ENCODE measurements around the gene MUC4. TPM values are rescaled to one million over a fixed set of nuclear protein-coding genes. Genes with fewer than 3 reads are reported as not detected.
"Not testable (repeated sequence)": the region's sequence is repeated elsewhere in the genome, so short reads cannot be mapped to it uniquely, and the experiment has no call there.

MUC4 gene
- total and polyA plus RNA-seq, 2 donors from 2014 or later: 0.19 TPM; not detected in 1

- FAIRE-seq; H3K27ac ChIP-seq (ENCODE audit: low read depth in 2 of 2, low read length in 2 of 2); H3K36me3 ChIP-seq (ENCODE audit: control insufficient read depth in 2 of 3, insufficient read depth in 3 of 3, low read length in 3 of 3); H3K9me3 ChIP-seq (ENCODE audit: control insufficient read depth in 2 of 3, insufficient read depth in 1 of 3, low read length in 3 of 3); H3K9ac ChIP-seq (ENCODE audit: low read length in 3 of 3); H3K27me3 ChIP-seq (ENCODE audit: control insufficient read depth, insufficient read depth, low read length); H3K4me3 ChIP-seq (ENCODE audit: low read length in 3 of 3); H3K4me1 ChIP-seq (ENCODE audit: control insufficient read depth in 2 of 3, insufficient read depth in 2 of 3, low read depth in 1 of 3, low read length in 3 of 3); intact Hi-C loops (cut with DNase I): not testable (repeated sequence)
- peak in 1 of 5 donors; percentile 29 for DNase-seq
These were observed 4.7 kb upstream of the MUC4 start for GRCh38 chr3:195816276-195816913.

- FAIRE-seq: no peak
- H3K4me1 ChIP-seq (ENCODE audit: control insufficient read depth in 2 of 3, insufficient read depth in 2 of 3, low read depth in 1 of 3, low read length in 3 of 3): no peaks in the 10 kb centered on the region
These were observed 3.5 kb upstream of the MUC4 start for GRCh38 chr3:195815169-195815771.

GRCh38 chr3:195813916-195814640 is 2.3 kb upstream of the MUC4 start:
- DNase-seq: peak in 1 of 5 donors; percentile 28
- intact Hi-C loops (cut with DNase I): no loop called here
- Histone ChIP-seq H3K27me3 (ENCODE audit: control insufficient read depth, insufficient read depth, low read length) (peaks cover 3% of the 10 kb centered on the region), H3K9ac (ENCODE audit: low read length in 3 of 3) (no peak overlapping the region), H3K36me3 (ENCODE audit: control insufficient read depth in 2 of 3, insufficient read depth in 3 of 3, low read length in 3 of 3) (no peaks in the 10 kb centered on the region), H3K27ac (ENCODE audit: low read depth in 2 of 2, low read length in 2 of 2) (no peak overlapping the region), H3K4me3 (ENCODE audit: low read length in 3 of 3) (no peak overlapping the region), H3K9me3 (ENCODE audit: control insufficient read depth in 2 of 3, insufficient read depth in 1 of 3, low read length in 3 of 3) (no peaks in the 10 kb centered on the region), H3K4me1 (ENCODE audit: control insufficient read depth in 2 of 3, insufficient read depth in 2 of 3, low read depth in 1 of 3, low read length in 3 of 3) (no peaks in the 10 kb centered on the region)
- FAIRE-seq: no peak
- TF ChIP-seq CTCF (IDR thresholded peaks at IDR 0.05; ENCODE audit: borderline replicate concordance, extremely low read depth, insufficient read depth): no peak

More at GRCh38 chr3:195815169-195815771, 3.5 kb upstream of the MUC4 start:
- Histone ChIP-seq H3K4me3 (ENCODE audit: low read length in 3 of 3) (no peak overlapping the region), H3K36me3 (ENCODE audit: control insufficient read depth in 2 of 3, insufficient read depth in 3 of 3, low read length in 3 of 3) (no peaks in the 10 kb centered on the region), H3K27me3 (ENCODE audit: control insufficient read depth, insufficient read depth, low read length) (peaks cover 3% of the 10 kb centered on the region), H3K27ac (ENCODE audit: low read depth in 2 of 2, low read length in 2 of 2) (no peak overlapping the region), H3K9me3 (ENCODE audit: control insufficient read depth in 2 of 3, insufficient read depth in 1 of 3, low read length in 3 of 3) (no peaks in the 10 kb centered on the region), H3K9ac (ENCODE audit: low read length in 3 of 3) (no peak overlapping the region)
- no peak for TF ChIP-seq CTCF (IDR thresholded peaks at IDR 0.05; ENCODE audit: borderline replicate concordance, extremely low read depth, insufficient read depth)
- DNase-seq: peak in 4 of 5 donors; percentile 48 to 57 (median 50)
- intact Hi-C loops (cut with DNase I): no loop called here

GRCh38 chr3:195812366-195812765 is 637 bp upstream of the MUC4 start:
- H3K4me1 ChIP-seq (ENCODE audit: control insufficient read depth in 2 of 3, insufficient read depth in 2 of 3, low read depth in 1 of 3, low read length in 3 of 3): no peaks in the 10 kb centered on the region
- peaks cover 3% of the 10 kb centered on the region for H3K27me3 ChIP-seq (ENCODE audit: control insufficient read depth, insufficient read depth, low read length)
- H3K27ac ChIP-seq (ENCODE audit: low read depth in 2 of 2, low read length in 2 of 2): no peak overlapping the region
- FAIRE-seq: no peak
- intact Hi-C loops (cut with DNase I): no loop called here
- no peak for TF ChIP-seq CTCF (IDR thresholded peaks at IDR 0.05; ENCODE audit: borderline replicate concordance, extremely low read depth, insufficient read depth)
- H3K4me3 ChIP-seq (ENCODE audit: low read length in 3 of 3): no peak overlapping the region
- no peaks in the 10 kb centered on the region for H3K36me3 ChIP-seq (ENCODE audit: control insufficient read depth in 2 of 3, insufficient read depth in 3 of 3, low read length in 3 of 3)
- H3K9me3 ChIP-seq (ENCODE audit: control insufficient read depth in 2 of 3, insufficient read depth in 1 of 3, low read length in 3 of 3): no peaks in the 10 kb centered on the region
- peak in 1 of 5 donors; percentile 29 for DNase-seq
- H3K9ac ChIP-seq (ENCODE audit: low read length in 3 of 3): no peak overlapping the region
